ENCODE measurements around the gene PTPRN.

GRCh38 chr2:219244789-219245147 lies 64.4 kb downstream of the PTPRN start:
- TF ChIP-seq RAD21 (IDR thresholded peaks at IDR 0.05; ENCODE audit: insufficient read depth, low read depth, low read length) (no peak), CTCF (IDR thresholded peaks at IDR 0.05 in 2 of 3, conservative IDR thresholded peaks at IDR 0.05 in 1 of 3; ENCODE audit: control insufficient read depth in 2 of 3, extremely low read depth in 1 of 3, insufficient read depth in 1 of 3, low read depth in 3 of 3, low read length in 3 of 3) (no peak), POLR2A (IDR thresholded peaks at IDR 0.05; ENCODE audit: low read depth, low read length) (no peak), RFX5 (IDR thresholded peaks at IDR 0.05; ENCODE audit: low read depth, low read length) (no peak), ZNF274 (IDR thresholded peaks at IDR 0.05; ENCODE audit: insufficient read depth, insufficient read length) (no peak), EZH2 (IDR thresholded peaks at IDR 0.05; ENCODE audit: borderline replicate concordance, control insufficient read depth, low read depth, low read length) (no peak), TCF3 (IDR thresholded peaks at IDR 0.05; ENCODE audit: borderline replicate concordance, insufficient read depth, low read depth, low read length) (no peak), EP300 (IDR thresholded peaks at IDR 0.05; ENCODE audit: borderline replicate concordance in 1 of 2, control insufficient read depth in 1 of 2, low read depth in 2 of 2, low read length in 2 of 2) (no peak), SP1 (IDR thresholded peaks at IDR 0.05; ENCODE audit: low read depth, low read length) (no peak)
- TF ChIP-seq, protein P1, sequence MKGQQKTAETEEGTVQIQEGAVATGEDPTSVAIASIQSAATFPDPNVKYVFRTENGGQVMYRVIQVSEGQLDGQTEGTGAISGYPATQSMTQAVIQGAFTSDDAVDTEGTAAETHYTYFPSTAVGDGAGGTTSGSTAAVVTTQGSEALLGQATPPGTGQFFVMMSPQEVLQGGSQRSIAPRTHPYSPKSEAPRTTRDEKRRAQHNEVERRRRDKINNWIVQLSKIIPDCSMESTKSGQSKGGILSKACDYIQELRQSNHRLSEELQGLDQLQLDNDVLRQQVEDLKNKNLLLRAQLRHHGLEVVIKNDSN (IDR thresholded peaks at IDR 0.05; ENCODE audit: borderline replicate concordance, extremely low read length, insufficient read depth, low read depth, low read length) = no peak

Data from GM12878 (cell line).